Activated T-cell treated with anti-CD3 and anti-CD28 coated beads, Interleukin-2, amount 50 U/mL, for 1 hour (primary cell): ENCODE results near the gene SNIP1.
"Not testable (repeated sequence)": the region's sequence is repeated elsewhere in the genome, so short reads cannot be mapped to it uniquely, and the experiment has no call there.

ENCODE experiments used
- DNase-seq: peaks from one replicate; pipeline ENCODE4 v3.0.0-alpha.2; 2020

The SNIP1 gene

GRCh38 chr1:37509181-37509580, 44.9 kb downstream of the SNIP1 start:
- no peak for DNase-seq

DNA sequence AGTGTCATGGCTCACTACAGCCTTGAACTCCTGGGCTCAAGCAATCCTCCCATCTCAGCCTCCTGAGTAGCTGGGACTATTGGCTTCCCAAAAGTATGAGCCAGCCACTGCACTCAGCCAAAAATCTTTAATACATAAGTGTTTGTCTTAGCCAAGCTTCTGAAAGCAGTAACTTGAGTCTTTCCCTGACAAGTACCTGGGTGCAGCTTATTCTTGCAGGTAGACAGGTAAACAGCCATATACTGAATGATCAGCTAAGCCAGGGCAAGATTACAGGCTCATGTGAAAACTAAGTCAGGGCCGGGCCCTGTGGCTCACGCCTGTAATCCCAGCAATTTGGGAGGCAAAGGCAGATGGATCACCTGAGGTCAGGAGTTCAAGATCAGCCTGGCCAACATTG, 47.4 kb downstream of the SNIP1 start:
- no peak for DNase-seq

- DNase-seq, result not testable (repeated sequence)
Measured at GRCh38 chr1:37502791-37503190, 51.3 kb downstream of the SNIP1 start.

GRCh38 chr1:37502104-37502503, 52.0 kb downstream of the SNIP1 start:
- no peak for DNase-seq

DNA sequence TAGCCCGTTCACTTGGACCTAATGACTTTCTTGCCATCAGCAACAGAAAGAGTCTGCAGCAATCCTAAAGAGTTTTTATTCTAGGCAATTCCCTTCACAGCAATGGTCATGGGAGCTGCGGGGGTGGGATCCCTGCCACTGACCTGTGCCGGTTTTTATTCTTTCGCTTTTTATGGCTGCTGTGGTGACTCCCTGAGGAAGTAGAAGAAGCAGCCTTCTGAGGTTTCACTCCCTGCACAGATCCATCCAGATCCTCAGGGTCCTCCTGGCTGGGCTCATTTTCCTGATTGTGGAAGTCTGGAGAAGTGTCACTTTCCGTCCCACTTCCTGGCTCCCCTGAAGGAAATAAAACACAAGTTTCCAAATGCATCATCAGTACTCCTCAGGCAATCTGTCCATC, 52.4 kb downstream of the SNIP1 start:
- DNase-seq, result no peak

- DNase-seq, result no peak
Measured at GRCh38 chr1:37498872-37499617, 55.0 kb downstream of the SNIP1 start.

- no peak for DNase-seq
Measured at GRCh38 chr1:37497832-37498231, 56.3 kb downstream of the SNIP1 start.

DNA sequence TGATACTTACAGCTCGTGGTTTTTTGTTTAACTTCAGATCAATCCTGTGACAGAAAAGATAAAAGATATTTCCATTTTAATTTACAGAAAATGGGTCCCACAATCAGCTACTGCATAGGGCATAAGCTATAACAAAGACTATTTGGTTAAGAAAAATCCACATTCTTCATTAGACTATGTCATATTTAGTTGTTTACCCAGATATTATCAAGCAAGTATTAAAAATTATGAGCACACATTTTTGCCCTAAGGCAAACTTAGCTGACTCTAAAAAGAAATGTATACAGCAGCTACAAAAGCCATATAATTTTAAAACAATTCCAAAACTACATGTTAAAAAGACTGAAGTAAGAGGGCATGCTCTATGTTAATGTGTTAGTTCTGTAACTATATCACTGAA, 58.2 kb downstream of the SNIP1 start:
- DNase-seq, result no peak

GRCh38 chr1:37493336-37494098, 60.6 kb downstream of the SNIP1 start:
- no peak for DNase-seq

GRCh38 chr1:37487619-37487984, 66.5 kb downstream of the SNIP1 start:
- no peak for DNase-seq

DNA sequence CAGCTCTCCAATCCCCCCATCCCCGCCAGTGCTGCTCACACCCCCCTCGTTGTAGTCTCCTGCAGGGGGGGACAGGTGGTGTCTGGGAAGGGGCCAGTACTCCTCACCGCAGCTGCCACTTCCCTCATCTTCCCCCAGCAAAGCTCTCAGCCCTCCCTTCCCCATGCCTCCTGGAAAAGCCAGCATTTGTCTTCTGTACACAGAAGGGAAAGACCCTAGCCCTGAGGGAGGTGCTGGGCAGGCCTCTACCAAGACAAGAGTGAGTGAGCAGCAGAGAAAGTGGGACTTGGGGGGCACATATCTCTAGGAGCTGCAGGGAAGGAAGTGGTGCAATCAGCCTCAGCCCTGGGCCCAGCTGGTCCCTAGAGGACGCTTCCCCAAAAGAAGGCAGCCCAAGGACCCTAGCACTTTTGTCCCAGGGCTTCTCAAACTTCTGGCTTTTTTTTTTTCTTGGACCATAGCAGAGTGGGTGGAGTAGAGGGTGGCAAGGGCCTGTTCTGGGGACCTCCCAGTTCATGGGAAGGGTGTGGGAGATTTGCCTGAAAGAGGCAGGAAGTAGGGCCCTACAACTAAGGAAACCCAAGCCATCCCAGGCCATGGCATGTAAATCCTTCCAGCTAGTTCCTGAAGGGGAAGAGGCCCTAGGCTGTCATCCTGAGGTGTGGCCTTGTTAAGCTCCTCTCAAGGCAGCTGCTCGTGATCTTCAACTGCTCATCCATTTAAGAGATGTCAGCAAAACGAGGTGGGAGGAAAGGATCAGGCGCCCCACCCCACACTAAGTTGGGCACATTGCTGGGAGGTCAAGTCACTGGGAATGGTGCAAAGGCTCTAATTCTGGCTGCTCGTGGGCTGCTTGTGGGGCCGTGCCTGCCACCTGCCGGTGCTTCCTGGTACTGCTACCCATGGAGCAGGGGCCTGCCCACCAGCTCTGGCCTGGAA, 67.1 kb downstream of the SNIP1 start:
- peak; percentile 88 for DNase-seq

- DNase-seq, result no peak
Measured at GRCh38 chr1:37485902-37486679, 68.0 kb downstream of the SNIP1 start.
